Gastroesophageal sphincter (tissue), 4 donors: ENCODE data around the gene PCMT1. TPM values are rescaled to one million over a fixed set of nuclear protein-coding genes. Genes with fewer than 3 reads are reported as not detected.

Source experiments
- ATAC-seq: fragments of 150-250 bp; one replicate; pipeline ENCODE4 v1.9.1; 2016; ENCODE audit warnings: mild to moderate bottlenecking, moderate library complexity
- H3K27ac ChIP-seq, 4 donors: fragments of 200-600 bp; sonication (generic) in 3 of 4; 1 replicate in 3 of 4; 2 replicates in 1 of 4; pipeline ENCODE4 v1.5.1; 2016 to 2019
- H3K27me3 ChIP-seq: fragments of 200-600 bp; sonication (generic); one replicate; pipeline ENCODE4 v1.5.1; 2019
- H3K36me3 ChIP-seq, 2 donors: fragments of 200-600 bp; sonication (generic); one replicate each; pipeline ENCODE4 v1.5.1; 2019; ENCODE audit warnings: control low read depth in 1 of 2
- H3K4me1 ChIP-seq, 3 donors: fragments of 200-600 bp; sonication (generic); 1 replicate in 2 of 3; 2 replicates in 1 of 3; pipeline ENCODE4 v1.5.1; 2016 to 2019; ENCODE audit warnings: control low read depth in 2 of 3
- H3K4me3 ChIP-seq, 2 donors: fragments of 200-600 bp; sonication (generic); one replicate each; pipeline ENCODE4 v1.5.1; 2019; ENCODE audit warnings: mild to moderate bottlenecking in 1 of 2, moderate library complexity in 1 of 2
- H3K9me3 ChIP-seq, 3 donors: fragments of 200-600 bp; sonication (generic); one replicate each; pipeline ENCODE4 v1.5.1; 2017 to 2019; ENCODE audit warnings: control low read depth in 2 of 3
- EP300 ChIP-seq: sonication (generic); formaldehyde crosslinking; IDR thresholded peaks from one replicate; pipeline ENCODE4 v1.6.1; 2017; ENCODE audit warnings: antibody characterized with exemption, mild to moderate bottlenecking
- POLR2A ChIP-seq, 2 donors: fragments of 450-650 bp; IDR thresholded peaks; one replicate each; pipeline ENCODE4 v1.6.1; 2017; ENCODE audit warnings: antibody characterized with exemption in 2 of 2, mild to moderate bottlenecking in 2 of 2, moderate library complexity in 1 of 2
- POLR2AphosphoS5 ChIP-seq: sonication (generic); formaldehyde crosslinking; IDR thresholded peaks from one replicate; pipeline ENCODE4 v1.6.1; 2017; ENCODE audit warnings: antibody characterized with exemption
- WGBS, 2 donors: methylation state at CpG; one replicate each; pipeline ENCODE4 v1.1.5; 2018; ENCODE audit warnings: low coverage in 1 of 2; 5-methylcytosine and 5-hydroxymethylcytosine counted together
- total RNA-seq, 4 donors: library from RNA; depleted of rRNA; stranded (reverse); fragments of >200 nt; gene quantifications; one replicate each; pipeline ENCODE4 v1.1.0, GENCODE V29; 2016
- TF ChIP-seq, protein P1 (sequence below), 4 experiments: fragments of 200-600 bp in 2 of 4; fragments of 450-650 bp in 2 of 4; sonication (generic) in 1 of 4; IDR thresholded peaks; one replicate each; pipeline ENCODE4 v1.5.1; 2017 to 2019; ENCODE audit warnings: antibody characterized with exemption in 4 of 4, mild to moderate bottlenecking in 2 of 4, moderate library complexity in 2 of 4

Gene PCMT1
- total RNA-seq = 100 to 1,000 TPM; 105 to 140 (median 120) TPM

DNA sequence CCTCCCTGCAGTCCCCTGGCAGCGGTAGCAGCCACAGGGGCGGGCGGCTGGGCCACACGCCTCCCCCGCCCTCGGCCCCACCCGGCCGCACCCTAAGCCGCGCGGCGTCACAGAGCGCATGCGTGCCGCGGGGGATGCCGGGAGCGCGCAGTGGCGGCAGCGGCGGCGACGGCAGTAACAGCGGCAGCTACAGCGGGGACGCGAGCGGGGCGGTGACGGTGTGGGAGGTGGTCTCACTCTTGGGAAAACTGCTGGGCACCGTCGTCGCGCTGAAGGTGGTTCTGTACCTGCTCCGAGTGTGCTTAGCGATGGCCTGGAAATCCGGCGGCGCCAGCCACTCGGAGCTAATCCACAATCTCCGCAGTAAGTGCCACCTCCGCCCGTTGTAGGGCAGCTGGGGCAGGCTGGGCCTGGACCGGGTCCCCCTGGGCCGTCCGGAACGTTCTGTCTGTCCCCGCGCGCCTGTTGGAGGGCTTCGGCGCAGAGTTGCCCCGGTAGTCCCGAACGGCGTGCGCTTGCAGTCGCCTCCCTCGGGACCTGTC lies at the start of gene PCMT1:
PCMT1 (plus strand) TSS at position 148 of the 542 bp plus-strand sequence; CDS start at position 309, 161 bp downstream.
- no CpG with 5 or more reads among the region's 60 CpGs for WGBS, 2 donors
- TF ChIP-seq POLR2A (IDR thresholded peaks at IDR 0.05) (peak; percentile 79 to 84), POLR2AphosphoS5 (peak; percentile 96), EP300 (no peak)
- TF ChIP-seq, protein P1, sequence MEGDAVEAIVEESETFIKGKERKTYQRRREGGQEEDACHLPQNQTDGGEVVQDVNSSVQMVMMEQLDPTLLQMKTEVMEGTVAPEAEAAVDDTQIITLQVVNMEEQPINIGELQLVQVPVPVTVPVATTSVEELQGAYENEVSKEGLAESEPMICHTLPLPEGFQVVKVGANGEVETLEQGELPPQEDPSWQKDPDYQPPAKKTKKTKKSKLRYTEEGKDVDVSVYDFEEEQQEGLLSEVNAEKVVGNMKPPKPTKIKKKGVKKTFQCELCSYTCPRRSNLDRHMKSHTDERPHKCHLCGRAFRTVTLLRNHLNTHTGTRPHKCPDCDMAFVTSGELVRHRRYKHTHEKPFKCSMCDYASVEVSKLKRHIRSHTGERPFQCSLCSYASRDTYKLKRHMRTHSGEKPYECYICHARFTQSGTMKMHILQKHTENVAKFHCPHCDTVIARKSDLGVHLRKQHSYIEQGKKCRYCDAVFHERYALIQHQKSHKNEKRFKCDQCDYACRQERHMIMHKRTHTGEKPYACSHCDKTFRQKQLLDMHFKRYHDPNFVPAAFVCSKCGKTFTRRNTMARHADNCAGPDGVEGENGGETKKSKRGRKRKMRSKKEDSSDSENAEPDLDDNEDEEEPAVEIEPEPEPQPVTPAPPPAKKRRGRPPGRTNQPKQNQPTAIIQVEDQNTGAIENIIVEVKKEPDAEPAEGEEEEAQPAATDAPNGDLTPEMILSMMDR (IDR thresholded peaks at IDR 0.05) = peak in 2 of 4 experiments; percentile 8 to 22
- peak; percentile 97 for ATAC-seq

DNA sequence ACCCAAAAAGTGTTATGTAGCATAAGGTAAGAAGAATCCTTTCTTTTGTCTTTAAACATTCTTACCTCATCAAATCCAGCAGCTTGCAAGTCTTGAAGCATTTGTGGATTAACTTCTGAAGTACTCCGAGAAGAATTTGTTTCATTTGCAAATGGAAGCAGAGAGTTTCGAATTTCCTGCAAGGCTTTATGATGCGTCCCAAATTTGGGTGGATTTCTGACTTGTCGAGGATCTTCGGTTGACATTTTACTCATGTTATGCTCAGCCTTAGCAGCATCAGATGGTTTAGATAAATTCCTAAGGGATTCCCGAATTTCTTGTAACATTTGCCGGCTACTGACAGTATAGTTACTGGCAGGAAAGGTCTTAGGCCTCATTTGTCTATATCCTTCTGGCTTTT lies 47.8 kb upstream of the PCMT1 start:
- no peaks in the 10 kb centered on the region for H3K27me3 ChIP-seq
- H3K27ac ChIP-seq = no peak overlapping the region
- TF ChIP-seq POLR2AphosphoS5 = no peak
- TF ChIP-seq, protein P1 (IDR thresholded peaks at IDR 0.05) = no peak
- TF ChIP-seq EP300 = no peak
- no peak for TF ChIP-seq POLR2A (IDR thresholded peaks at IDR 0.05)
- peaks cover 0 to 75% (median 8%) of the 10 kb centered on the region in 3 donors for H3K4me1 ChIP-seq
- peaks cover 0 to 10% of the 10 kb centered on the region in 2 donors for H3K36me3 ChIP-seq
- H3K9me3 ChIP-seq = no peaks in the 10 kb centered on the region
- 44 to 46% methylated on average over 7 of the region's 7 CpGs for WGBS, 2 donors
- ATAC-seq = no peak
- no peak overlapping the region for H3K4me3 ChIP-seq

More for the DNA sequence above, at the start of gene PCMT1:
- Histone ChIP-seq H3K4me3 (peak within 1 kb of the TSS; percentile 70 to 96), H3K36me3 (no peaks in the 10 kb centered on the region), H3K27ac (peak within 1 kb of the TSS; percentile 68 to 92 (median 86)), H3K4me1 (peaks cover 0 to 66% (median 20%) of the 10 kb centered on the region in 3 donors), H3K27me3 (no peaks in the 10 kb centered on the region), H3K9me3 (no peaks in the 10 kb centered on the region)

DNA sequence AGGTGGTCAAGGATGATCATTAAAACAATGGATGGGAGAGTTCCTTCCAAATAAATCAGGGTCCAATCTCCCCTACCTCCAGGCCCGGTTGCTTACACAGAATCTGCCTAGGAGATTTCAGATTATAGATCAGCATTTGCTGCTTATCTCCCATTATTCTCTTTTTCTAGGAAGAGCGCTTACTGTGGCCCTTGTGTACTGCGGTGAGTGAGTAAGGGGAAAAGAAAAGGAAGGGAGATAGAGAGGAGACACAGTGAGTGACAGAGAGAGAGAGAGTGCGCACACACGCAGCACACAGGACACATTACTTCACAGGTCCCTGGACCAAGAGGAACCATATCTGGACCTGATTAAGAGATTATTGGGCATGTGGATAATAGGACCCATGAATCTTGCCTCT lies 37.8 kb upstream of the PCMT1 start:
- Histone ChIP-seq H3K9me3 (no peaks in the 10 kb centered on the region), H3K4me1 (peaks cover 5 to 84% (median 7%) of the 10 kb centered on the region in 3 donors), H3K27me3 (no peaks in the 10 kb centered on the region), H3K27ac (no peak overlapping the region), H3K4me3 (no peak overlapping the region), H3K36me3 (no peaks in the 10 kb centered on the region)
- TF ChIP-seq POLR2AphosphoS5 (no peak), POLR2A (IDR thresholded peaks at IDR 0.05) (no peak), EP300 (no peak)
- TF ChIP-seq, protein P1 (IDR thresholded peaks at IDR 0.05) = no peak
- WGBS, 2 donors = 80 to 90% methylated on average over 3 to 4 of the region's 5 CpGs
- no peak for ATAC-seq

DNA sequence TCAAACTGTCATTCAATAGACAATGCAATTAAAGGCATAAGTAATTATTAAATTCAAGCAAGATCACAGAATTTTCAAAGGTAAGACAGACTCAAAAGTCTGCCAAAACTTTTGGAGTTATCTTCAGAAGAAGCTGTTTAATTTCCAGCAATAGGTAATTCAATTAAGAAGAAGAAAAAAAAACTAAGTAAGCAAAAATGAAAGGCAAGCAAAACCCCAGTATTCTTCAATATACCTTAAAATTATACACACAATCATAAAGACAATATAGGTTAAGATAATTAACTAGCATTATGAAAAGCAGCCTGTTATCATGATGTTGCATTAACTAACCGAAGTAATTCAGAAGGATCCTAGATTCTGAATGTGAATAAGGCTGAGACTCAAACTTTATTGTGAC lies 35.1 kb upstream of the PCMT1 start:
- TF ChIP-seq, protein P1 (IDR thresholded peaks at IDR 0.05) = no peak
- no peak for TF ChIP-seq POLR2AphosphoS5
- TF ChIP-seq POLR2A (IDR thresholded peaks at IDR 0.05) = no peak
- no peak for TF ChIP-seq EP300
- Histone ChIP-seq H3K4me3 (no peak overlapping the region), H3K27me3 (no peaks in the 10 kb centered on the region), H3K9me3 (no peaks in the 10 kb centered on the region), H3K4me1 (peaks cover 5 to 69% (median 7%) of the 10 kb centered on the region in 3 donors), H3K36me3 (no peaks in the 10 kb centered on the region), H3K27ac (no peak overlapping the region)
- 85 to 87% methylated on average over 1 of the region's 1 CpG for WGBS, 2 donors
- ATAC-seq = no peak
